ENCODE data around the gene RNF213.

- TF ChIP-seq CTCF (IDR thresholded peaks at IDR 0.05) (no peak), POLR2A (IDR thresholded peaks at IDR 0.05) (no peak)
Observed at GRCh38 chr17:80428796-80429195, 168.1 kb downstream of the RNF213 start.
